Activated T-cell treated with anti-CD3 and anti-CD28 coated beads for 24 hours (primary cell): ENCODE measurements around the gene NRIP2.

Source experiments
- DNase-seq: peaks from one replicate; pipeline ENCODE4 v3.0.0-alpha.2; 2020; ENCODE audit warnings: low read depth

The NRIP2 gene

GRCh38 chr12:2805143-2805520 lies 29.7 kb downstream of the NRIP2 start:
- no peak for DNase-seq

- DNase-seq: no peak
Observed at GRCh38 chr12:2804393-2805142, 30.3 kb downstream of the NRIP2 start.

- no peak for DNase-seq
Observed at GRCh38 chr12:2803635-2804392, 31.0 kb downstream of the NRIP2 start.

GRCh38 chr12:2801044-2801783 lies 33.6 kb downstream of the NRIP2 start:
- DNase-seq: no peak

GRCh38 chr12:2800046-2800570 lies 34.7 kb downstream of the NRIP2 start:
- DNase-seq: no peak

- no peak for DNase-seq
Observed at GRCh38 chr12:2797721-2798418, 37.0 kb downstream of the NRIP2 start.

GRCh38 chr12:2796187-2796666 lies 38.6 kb downstream of the NRIP2 start:
- no peak for DNase-seq

GRCh38 chr12:2795291-2796186 lies 39.3 kb downstream of the NRIP2 start:
- peak; percentile 66 for DNase-seq

- DNase-seq: peak; percentile 86
Observed at GRCh38 chr12:2794736-2795289, 40.0 kb downstream of the NRIP2 start, which contains the start of gene FKBP4. Gene FKBP4 (plus strand): TSS chr12:2794970. CDS start chr12:2795140, 170 bp downstream.

- no peak for DNase-seq
Observed at GRCh38 chr12:2794191-2794735, 40.6 kb downstream of the NRIP2 start.

- DNase-seq: no peak
Observed at GRCh38 chr12:2793561-2793960, 41.3 kb downstream of the NRIP2 start.

- no peak for DNase-seq
Observed at GRCh38 chr12:2792671-2793500, 41.9 kb downstream of the NRIP2 start.

- DNase-seq: no peak
Observed at GRCh38 chr12:2791089-2791488, 43.7 kb downstream of the NRIP2 start.

GRCh38 chr12:2785017-2785416 lies 49.8 kb downstream of the NRIP2 start:
- DNase-seq: no peak

- DNase-seq: peak; percentile 34
Observed at GRCh38 chr12:2783936-2784600, 50.8 kb downstream of the NRIP2 start.

- no peak for DNase-seq
Observed at GRCh38 chr12:2779281-2779680, 55.6 kb downstream of the NRIP2 start.

GRCh38 chr12:2776129-2776806 lies 58.6 kb downstream of the NRIP2 start:
- no peak for DNase-seq

GRCh38 chr12:2775431-2775830 lies 59.4 kb downstream of the NRIP2 start:
- DNase-seq: no peak
